HL-60 (cell line): ENCODE results near the gene MYBPH.

ENCODE experiments used
- DNase-seq, 2 experiments: peaks; one replicate each; pipeline ENCODE4 v3.0.0-alpha.2; 2010 to 2020; ENCODE audit warnings: low read depth in 1 of 2, low spot score in 1 of 2
- H3K27ac ChIP-seq: fragments of 250-450 bp; sonication (Bioruptor Pico); replicated peaks from 2 replicates; pipeline ENCODE4 v1.5.1; 2020; ENCODE audit warnings: mild to moderate bottlenecking, moderate library complexity
- H3K27me3 ChIP-seq: fragments of 250-450 bp; sonication (Bioruptor Pico); 2 replicates; pipeline ENCODE4 v1.5.1; 2021; ENCODE audit warnings: mild to moderate bottlenecking, moderate library complexity; ENCODE audit not compliant: insufficient read depth, poor library complexity, severe bottlenecking
- H3K4me3 ChIP-seq: replicated peaks from 2 replicates; pipeline ENCODE4 v1.5.1; 2011; ENCODE audit warnings: mild to moderate bottlenecking, control low read depth, low read length; ENCODE audit not compliant: insufficient read depth
- GABPA ChIP-seq: IDR thresholded peaks from 2 replicates; pipeline ENCODE4 v1.6.1; 2012; ENCODE audit warnings: low read depth
- POLR2AphosphoS5 ChIP-seq: IDR thresholded peaks from 2 replicates; pipeline ENCODE4 v1.6.1; 2012; ENCODE audit warnings: low read depth
- SPI1 ChIP-seq: IDR thresholded peaks from 2 replicates; pipeline ENCODE4 v1.6.1; 2012; ENCODE audit warnings: low read depth, mild to moderate bottlenecking, borderline replicate concordance
- TF ChIP-seq, protein P1 (sequence below): IDR thresholded peaks from one replicate; pipeline ENCODE4 v1.5.1; 2011; ENCODE audit warnings: low read length, control low read depth, inconsistent platforms; ENCODE audit not compliant: insufficient read depth
- TF ChIP-seq, protein P2 (sequence below): IDR thresholded peaks from 2 replicates; pipeline ENCODE4 v1.6.1; 2012; ENCODE audit warnings: low read depth; ENCODE audit not compliant: insufficient replicate concordance

Gene MYBPH

DNA sequence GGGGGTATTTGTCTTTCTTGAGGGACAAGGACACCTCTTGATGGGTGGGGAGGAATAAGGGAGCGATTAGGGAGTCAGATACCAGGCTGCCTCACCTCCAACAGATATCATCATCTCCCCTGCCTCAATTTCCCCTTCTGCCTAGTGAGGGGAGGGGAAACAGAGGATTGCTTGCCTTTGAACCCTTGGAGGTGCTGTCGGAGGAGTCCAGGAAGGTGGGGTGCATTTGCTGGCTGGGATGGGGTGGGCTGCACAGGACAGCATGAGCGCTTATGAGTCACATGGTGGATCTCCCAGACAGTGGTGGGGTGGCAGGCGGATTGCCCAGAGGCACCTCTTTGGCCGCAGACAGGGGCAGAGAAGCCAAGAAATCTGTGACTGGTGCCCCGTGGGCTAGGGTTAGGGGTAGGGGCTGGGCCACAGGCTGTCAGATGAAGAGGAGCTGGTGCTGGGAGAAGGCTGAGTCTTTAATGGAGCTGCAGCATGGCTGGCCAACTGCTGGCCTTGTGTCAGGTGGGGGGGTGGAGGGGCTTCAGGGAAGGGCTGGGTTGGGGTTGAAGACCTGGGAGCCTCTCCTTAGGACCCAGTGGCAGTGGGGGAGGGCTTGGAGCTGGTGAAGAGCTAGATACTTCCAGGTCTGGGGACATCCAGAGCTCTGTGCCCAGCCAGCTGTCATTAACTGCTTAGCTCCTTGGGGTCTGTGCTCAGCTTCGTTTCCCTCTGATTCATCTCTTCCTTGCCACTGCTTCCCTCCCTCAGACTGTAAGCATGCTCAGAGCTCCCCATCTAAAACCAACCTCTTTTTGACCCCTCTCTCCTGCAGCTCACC, 55.1 kb downstream of the MYBPH start:
- Histone ChIP-seq H3K4me3 (no peak overlapping the region), H3K27ac (no peak overlapping the region), H3K27me3 (peaks cover 12% of the 10 kb centered on the region)
- no peak for DNase-seq
- TF ChIP-seq, protein P1, sequence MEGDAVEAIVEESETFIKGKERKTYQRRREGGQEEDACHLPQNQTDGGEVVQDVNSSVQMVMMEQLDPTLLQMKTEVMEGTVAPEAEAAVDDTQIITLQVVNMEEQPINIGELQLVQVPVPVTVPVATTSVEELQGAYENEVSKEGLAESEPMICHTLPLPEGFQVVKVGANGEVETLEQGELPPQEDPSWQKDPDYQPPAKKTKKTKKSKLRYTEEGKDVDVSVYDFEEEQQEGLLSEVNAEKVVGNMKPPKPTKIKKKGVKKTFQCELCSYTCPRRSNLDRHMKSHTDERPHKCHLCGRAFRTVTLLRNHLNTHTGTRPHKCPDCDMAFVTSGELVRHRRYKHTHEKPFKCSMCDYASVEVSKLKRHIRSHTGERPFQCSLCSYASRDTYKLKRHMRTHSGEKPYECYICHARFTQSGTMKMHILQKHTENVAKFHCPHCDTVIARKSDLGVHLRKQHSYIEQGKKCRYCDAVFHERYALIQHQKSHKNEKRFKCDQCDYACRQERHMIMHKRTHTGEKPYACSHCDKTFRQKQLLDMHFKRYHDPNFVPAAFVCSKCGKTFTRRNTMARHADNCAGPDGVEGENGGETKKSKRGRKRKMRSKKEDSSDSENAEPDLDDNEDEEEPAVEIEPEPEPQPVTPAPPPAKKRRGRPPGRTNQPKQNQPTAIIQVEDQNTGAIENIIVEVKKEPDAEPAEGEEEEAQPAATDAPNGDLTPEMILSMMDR = no peak
- TF ChIP-seq POLR2AphosphoS5 (no peak), SPI1 (no peak), GABPA (no peak)
- TF ChIP-seq, protein P2, sequence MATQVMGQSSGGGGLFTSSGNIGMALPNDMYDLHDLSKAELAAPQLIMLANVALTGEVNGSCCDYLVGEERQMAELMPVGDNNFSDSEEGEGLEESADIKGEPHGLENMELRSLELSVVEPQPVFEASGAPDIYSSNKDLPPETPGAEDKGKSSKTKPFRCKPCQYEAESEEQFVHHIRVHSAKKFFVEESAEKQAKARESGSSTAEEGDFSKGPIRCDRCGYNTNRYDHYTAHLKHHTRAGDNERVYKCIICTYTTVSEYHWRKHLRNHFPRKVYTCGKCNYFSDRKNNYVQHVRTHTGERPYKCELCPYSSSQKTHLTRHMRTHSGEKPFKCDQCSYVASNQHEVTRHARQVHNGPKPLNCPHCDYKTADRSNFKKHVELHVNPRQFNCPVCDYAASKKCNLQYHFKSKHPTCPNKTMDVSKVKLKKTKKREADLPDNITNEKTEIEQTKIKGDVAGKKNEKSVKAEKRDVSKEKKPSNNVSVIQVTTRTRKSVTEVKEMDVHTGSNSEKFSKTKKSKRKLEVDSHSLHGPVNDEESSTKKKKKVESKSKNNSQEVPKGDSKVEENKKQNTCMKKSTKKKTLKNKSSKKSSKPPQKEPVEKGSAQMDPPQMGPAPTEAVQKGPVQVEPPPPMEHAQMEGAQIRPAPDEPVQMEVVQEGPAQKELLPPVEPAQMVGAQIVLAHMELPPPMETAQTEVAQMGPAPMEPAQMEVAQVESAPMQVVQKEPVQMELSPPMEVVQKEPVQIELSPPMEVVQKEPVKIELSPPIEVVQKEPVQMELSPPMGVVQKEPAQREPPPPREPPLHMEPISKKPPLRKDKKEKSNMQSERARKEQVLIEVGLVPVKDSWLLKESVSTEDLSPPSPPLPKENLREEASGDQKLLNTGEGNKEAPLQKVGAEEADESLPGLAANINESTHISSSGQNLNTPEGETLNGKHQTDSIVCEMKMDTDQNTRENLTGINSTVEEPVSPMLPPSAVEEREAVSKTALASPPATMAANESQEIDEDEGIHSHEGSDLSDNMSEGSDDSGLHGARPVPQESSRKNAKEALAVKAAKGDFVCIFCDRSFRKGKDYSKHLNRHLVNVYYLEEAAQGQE = no peak
